Stimulated activated naive CD8-positive, alpha-beta T cell treated with anti-CD3 and anti-CD28 coated beads, Interleukin-15, amount 100 ng/mL, for 72 hours (primary cell): Measurements from ENCODE around the gene ABCC4.

Experiments
- ATAC-seq: fragments of 150-1000 bp; cut with Tn5 transposase; 2 replicates; pipeline ENCODE4 v1.10.0; 2021; ENCODE audit warnings: mild to moderate bottlenecking, moderate library complexity
- DNase-seq, 2 donors: peaks; one replicate each; pipeline ENCODE4 v3.0.0; 2021 to 2022
- H3K27ac Mint-ChIP-seq, 2 donors: one replicate each; pipeline ENCODE4 v1.8.0; 2022; ENCODE audit warnings: mild to moderate bottlenecking in 2 of 2, mixed read lengths in 2 of 2, moderate library complexity in 2 of 2
- H3K27me3 Mint-ChIP-seq: one replicate; pipeline ENCODE4 v1.8.0; 2022; ENCODE audit warnings: mixed read lengths
- H3K4me1 Mint-ChIP-seq: one replicate; pipeline ENCODE4 v1.8.0; 2022; ENCODE audit warnings: mild to moderate bottlenecking, mixed read lengths
- H3K4me3 Mint-ChIP-seq, 2 donors: one replicate each; pipeline ENCODE4 v1.8.0; 2022; ENCODE audit warnings: mild to moderate bottlenecking in 2 of 2, mixed read lengths in 2 of 2, moderate library complexity in 1 of 2
- H3K9me3 Mint-ChIP-seq, 2 donors: one replicate each; pipeline ENCODE4 v1.8.0; 2022; ENCODE audit warnings: mixed read lengths in 2 of 2

Gene ABCC4, protein sequence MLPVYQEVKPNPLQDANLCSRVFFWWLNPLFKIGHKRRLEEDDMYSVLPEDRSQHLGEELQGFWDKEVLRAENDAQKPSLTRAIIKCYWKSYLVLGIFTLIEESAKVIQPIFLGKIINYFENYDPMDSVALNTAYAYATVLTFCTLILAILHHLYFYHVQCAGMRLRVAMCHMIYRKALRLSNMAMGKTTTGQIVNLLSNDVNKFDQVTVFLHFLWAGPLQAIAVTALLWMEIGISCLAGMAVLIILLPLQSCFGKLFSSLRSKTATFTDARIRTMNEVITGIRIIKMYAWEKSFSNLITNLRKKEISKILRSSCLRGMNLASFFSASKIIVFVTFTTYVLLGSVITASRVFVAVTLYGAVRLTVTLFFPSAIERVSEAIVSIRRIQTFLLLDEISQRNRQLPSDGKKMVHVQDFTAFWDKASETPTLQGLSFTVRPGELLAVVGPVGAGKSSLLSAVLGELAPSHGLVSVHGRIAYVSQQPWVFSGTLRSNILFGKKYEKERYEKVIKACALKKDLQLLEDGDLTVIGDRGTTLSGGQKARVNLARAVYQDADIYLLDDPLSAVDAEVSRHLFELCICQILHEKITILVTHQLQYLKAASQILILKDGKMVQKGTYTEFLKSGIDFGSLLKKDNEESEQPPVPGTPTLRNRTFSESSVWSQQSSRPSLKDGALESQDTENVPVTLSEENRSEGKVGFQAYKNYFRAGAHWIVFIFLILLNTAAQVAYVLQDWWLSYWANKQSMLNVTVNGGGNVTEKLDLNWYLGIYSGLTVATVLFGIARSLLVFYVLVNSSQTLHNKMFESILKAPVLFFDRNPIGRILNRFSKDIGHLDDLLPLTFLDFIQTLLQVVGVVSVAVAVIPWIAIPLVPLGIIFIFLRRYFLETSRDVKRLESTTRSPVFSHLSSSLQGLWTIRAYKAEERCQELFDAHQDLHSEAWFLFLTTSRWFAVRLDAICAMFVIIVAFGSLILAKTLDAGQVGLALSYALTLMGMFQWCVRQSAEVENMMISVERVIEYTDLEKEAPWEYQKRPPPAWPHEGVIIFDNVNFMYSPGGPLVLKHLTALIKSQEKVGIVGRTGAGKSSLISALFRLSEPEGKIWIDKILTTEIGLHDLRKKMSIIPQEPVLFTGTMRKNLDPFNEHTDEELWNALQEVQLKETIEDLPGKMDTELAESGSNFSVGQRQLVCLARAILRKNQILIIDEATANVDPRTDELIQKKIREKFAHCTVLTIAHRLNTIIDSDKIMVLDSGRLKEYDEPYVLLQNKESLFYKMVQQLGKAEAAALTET (N-terminal part only)

DNA sequence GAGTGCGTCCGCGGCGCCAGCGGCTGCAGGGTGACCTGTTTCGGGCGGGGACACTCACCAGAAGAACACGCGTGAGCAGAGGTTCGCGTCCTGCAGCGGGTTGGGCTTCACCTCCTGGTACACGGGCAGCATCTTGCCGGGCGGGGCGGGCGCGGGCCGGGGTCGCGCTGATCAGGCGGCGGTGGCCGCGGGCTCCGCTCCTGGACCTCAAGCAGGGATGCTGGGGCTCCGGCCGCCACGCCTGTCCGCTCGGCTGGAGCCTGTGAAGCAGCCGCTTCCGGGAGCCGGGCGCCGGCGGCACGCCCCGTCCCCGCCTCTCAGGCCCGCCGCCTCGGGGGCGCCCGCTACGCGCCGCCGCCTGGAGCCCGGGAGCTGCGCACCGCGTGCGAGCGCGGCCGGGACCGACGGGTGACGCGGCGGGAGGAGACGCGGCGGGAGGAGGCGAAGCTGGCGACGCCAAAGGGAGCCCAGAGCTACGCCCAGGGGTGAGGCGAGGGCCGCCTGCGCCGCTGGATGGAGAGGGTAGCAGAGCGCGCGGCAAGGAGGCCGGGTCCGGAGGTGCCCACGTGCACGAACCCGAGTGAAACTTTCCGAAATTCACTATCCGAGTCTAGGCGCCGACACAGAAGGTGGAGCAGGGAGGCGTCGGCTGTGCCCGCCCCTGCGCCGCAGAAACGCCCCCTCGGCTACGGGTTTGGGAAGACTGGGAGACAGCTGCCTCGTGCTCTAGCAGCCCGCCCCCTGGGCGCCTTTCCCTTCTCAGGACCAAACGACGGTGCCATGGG is at the start of gene ABCC4:
Gene ABCC4, minus strand, starts transcription at position 269 of the 785 bp plus-strand sequence. Its CDS starts 137 bp downstream, at position 132.
- DNase-seq (peak; percentile 63 to 68), ATAC-seq (peak; percentile 86)
- peak within 1 kb of the TSS; percentile 89 to 94 for H3K4me3 Mint-ChIP-seq
- H3K9me3 Mint-ChIP-seq: no peaks in the 10 kb centered on the region
- H3K27ac Mint-ChIP-seq: peak within 1 kb of the TSS; percentile 90 to 97
- H3K27me3 Mint-ChIP-seq: no peaks in the 10 kb centered on the region
- peaks cover 46% of the 10 kb centered on the region for H3K4me1 Mint-ChIP-seq

- Mint-ChIP-seq H3K4me1 (no peaks in the 10 kb centered on the region), H3K27me3 (peaks cover 3% of the 10 kb centered on the region), H3K27ac (no peak overlapping the region), H3K4me3 (no peak overlapping the region), H3K9me3 (no peaks in the 10 kb centered on the region)
- no peak for DNase-seq
- no peak for ATAC-seq
Measured at GRCh38 chr13:95349267-95349666, 48.0 kb upstream of the ABCC4 start.

GRCh38 chr13:95343944-95344343 is 42.7 kb upstream of the ABCC4 start:
- no peaks in the 10 kb centered on the region for H3K27me3 Mint-ChIP-seq
- no peak for ATAC-seq
- H3K27ac Mint-ChIP-seq: no peak overlapping the region
- H3K4me1 Mint-ChIP-seq: no peaks in the 10 kb centered on the region
- no peak for DNase-seq
- no peak overlapping the region for H3K4me3 Mint-ChIP-seq
- H3K9me3 Mint-ChIP-seq: no peaks in the 10 kb centered on the region

- H3K4me1 Mint-ChIP-seq: no peaks in the 10 kb centered on the region
- no peaks in the 10 kb centered on the region for H3K27me3 Mint-ChIP-seq
- no peaks in the 10 kb centered on the region for H3K9me3 Mint-ChIP-seq
- no peak for DNase-seq
- no peak for ATAC-seq
- H3K27ac Mint-ChIP-seq: peak overlapping the region in 1 of 2 donors; percentile 34
- H3K4me3 Mint-ChIP-seq: no peak overlapping the region
Measured at GRCh38 chr13:95341441-95341840, 40.2 kb upstream of the ABCC4 start.

DNA sequence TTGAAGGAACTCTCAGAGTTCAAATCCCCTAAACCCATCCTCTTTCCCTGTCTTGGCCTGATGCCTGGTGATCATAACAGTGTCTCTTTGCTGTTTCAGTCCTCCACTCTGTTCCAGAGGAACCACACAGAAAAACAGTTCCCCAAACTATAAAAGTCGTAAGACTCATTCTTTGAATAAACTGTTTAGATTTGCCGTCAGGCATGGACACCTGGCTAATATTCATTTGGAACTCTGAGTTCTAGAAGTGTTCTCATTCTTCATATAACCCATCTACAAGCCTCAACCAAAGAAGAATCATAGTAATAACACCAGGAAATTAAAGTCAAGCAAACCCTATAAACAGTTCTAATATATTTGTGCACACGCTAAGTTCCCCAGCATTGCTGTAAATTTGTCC is 37.7 kb upstream of the ABCC4 start:
- no peak for ATAC-seq
- H3K9me3 Mint-ChIP-seq: no peaks in the 10 kb centered on the region
- no peaks in the 10 kb centered on the region for H3K27me3 Mint-ChIP-seq
- DNase-seq: no peak
- no peaks in the 10 kb centered on the region for H3K4me1 Mint-ChIP-seq
- H3K27ac Mint-ChIP-seq: no peak overlapping the region
- no peak overlapping the region for H3K4me3 Mint-ChIP-seq

DNA sequence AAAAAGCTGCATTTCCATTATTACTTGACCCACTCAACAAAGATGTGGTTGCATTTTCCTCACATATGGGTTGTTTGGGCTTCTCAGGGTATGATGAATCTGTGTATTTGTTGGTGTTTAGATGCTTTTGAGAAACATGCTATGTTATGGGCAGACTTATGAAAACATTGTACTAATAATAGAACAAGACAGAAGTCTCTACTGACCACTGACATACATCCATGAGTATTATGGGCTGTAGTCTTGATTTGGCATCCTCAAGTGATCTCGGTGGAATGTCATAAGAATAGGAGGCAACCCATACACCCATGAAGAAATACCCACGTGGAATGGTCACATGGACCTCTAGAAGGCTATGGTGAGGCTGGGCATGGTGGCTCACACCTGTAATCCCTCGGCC is 36.3 kb upstream of the ABCC4 start:
- no peak overlapping the region for H3K27ac Mint-ChIP-seq
- H3K4me1 Mint-ChIP-seq: no peaks in the 10 kb centered on the region
- no peaks in the 10 kb centered on the region for H3K9me3 Mint-ChIP-seq
- DNase-seq (no peak), ATAC-seq (no peak)
- no peaks in the 10 kb centered on the region for H3K27me3 Mint-ChIP-seq
- H3K4me3 Mint-ChIP-seq: no peak overlapping the region

GRCh38 chr13:95335667-95336066 is 34.4 kb upstream of the ABCC4 start:
- H3K27me3 Mint-ChIP-seq: no peaks in the 10 kb centered on the region
- no peak overlapping the region for H3K27ac Mint-ChIP-seq
- H3K9me3 Mint-ChIP-seq: no peaks in the 10 kb centered on the region
- ATAC-seq (no peak), DNase-seq (no peak)
- H3K4me1 Mint-ChIP-seq: no peaks in the 10 kb centered on the region
- no peak overlapping the region for H3K4me3 Mint-ChIP-seq

DNA sequence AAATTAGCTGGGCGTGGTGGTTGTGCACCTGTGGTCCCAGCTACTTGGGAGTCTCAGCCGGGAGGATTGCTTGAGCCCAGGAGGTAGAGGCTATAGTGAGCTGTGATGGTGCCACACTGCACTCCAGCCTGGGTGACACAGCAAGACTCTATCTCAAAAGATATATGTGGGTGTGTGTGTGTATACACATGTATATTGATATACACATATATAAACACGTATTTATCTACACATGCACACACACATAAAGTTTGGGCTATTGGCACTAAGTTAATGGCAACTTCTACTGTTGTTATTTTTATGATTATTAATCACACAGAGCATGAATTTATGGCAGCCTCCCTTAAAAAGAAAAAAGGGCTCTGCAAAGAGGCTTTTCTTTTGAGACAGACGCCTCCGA is 27.1 kb upstream of the ABCC4 start:
- Mint-ChIP-seq H3K9me3 (no peaks in the 10 kb centered on the region), H3K27me3 (no peaks in the 10 kb centered on the region), H3K4me1 (no peaks in the 10 kb centered on the region), H3K27ac (no peak overlapping the region), H3K4me3 (no peak overlapping the region)
- DNase-seq (no peak), ATAC-seq (no peak)

- DNase-seq (no peak), ATAC-seq (no peak)
- Mint-ChIP-seq H3K27ac (no peak overlapping the region), H3K9me3 (no peaks in the 10 kb centered on the region), H3K4me1 (no peaks in the 10 kb centered on the region), H3K4me3 (no peak overlapping the region), H3K27me3 (no peaks in the 10 kb centered on the region)
Measured at GRCh38 chr13:95327190-95327589, 25.9 kb upstream of the ABCC4 start.

DNA sequence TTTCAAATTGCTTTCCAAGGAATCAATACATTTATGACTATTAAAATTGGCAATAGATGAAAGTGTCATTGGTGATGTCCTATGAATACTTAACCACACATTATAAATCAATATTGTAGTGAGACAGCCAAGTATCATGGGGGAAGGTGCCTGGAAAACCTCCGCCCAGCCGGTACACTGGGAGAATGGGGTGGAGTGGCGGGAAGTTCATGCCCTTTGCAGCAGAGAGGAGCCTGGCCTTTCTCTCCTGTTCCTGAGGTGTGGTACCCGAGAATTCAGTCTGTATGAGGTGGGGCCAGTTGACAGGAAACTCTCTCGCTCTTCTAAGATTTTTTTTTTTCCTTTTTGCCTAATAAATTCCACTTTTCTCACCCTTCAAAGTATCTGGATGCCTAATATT is 25.4 kb upstream of the ABCC4 start:
- DNase-seq (no peak), ATAC-seq (no peak)
- Mint-ChIP-seq H3K27me3 (no peaks in the 10 kb centered on the region), H3K4me1 (no peaks in the 10 kb centered on the region), H3K27ac (no peak overlapping the region), H3K9me3 (no peaks in the 10 kb centered on the region), H3K4me3 (no peak overlapping the region)

DNA sequence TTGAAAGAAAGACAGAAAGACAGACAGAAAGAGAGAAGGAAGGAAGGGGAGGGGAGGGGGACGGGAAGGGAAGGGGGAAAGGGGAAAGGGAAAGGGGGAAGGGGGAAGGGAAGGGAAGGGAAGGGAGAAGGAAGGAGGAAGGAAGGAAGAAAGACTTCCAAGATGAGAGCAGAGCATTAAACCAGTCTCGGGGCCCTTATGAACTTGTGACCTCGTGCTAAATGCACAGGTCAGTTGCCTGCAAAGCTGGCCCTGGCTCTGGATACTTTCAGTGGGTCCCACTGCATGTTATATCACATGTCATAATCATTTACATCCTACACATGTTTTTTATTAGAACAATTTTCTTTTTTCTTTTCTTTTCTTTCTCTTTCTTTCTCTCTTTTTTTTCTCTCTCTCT is 24.2 kb upstream of the ABCC4 start:
- no peak overlapping the region for H3K27ac Mint-ChIP-seq
- H3K4me3 Mint-ChIP-seq: no peak overlapping the region
- no peaks in the 10 kb centered on the region for H3K4me1 Mint-ChIP-seq
- no peak for DNase-seq
- no peaks in the 10 kb centered on the region for H3K9me3 Mint-ChIP-seq
- H3K27me3 Mint-ChIP-seq: no peaks in the 10 kb centered on the region
- ATAC-seq: no peak

DNA sequence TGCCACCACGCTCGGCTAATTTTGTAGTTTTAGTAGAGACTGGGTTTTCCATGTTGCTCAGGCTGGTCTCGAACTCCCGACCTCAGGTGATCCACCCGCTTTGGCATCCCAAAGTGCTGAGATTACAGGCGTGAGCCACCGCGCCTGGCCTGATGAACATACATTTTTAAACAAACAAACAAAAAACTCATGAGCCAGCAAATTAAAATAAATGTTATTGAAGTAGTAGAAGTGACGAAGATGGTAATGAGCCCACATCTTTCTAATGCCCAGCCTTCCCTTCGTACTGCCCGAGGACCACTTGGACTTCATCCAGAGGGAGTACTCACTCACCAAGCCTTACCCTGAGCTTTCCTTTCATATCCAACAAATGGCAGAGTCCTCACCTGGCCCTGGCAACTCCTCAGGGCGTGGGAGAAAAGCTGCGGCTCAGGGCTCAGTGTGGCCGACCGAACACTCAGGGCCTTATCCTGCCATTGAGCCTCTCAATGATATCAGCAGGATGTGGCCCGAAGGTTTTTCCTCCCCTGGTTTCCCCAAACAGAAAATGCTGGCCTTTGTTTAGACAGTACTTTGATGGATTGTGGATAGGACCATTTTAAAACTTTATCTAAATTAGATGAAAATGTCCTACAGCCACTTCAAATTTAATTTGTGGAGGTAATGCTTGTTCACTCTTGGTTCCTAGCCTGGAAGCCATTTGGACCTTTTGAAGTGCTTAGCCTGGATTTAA is 22.8 kb upstream of the ABCC4 start:
- no peak overlapping the region for H3K4me3 Mint-ChIP-seq
- no peak overlapping the region for H3K27ac Mint-ChIP-seq
- no peaks in the 10 kb centered on the region for H3K27me3 Mint-ChIP-seq
- no peaks in the 10 kb centered on the region for H3K9me3 Mint-ChIP-seq
- no peaks in the 10 kb centered on the region for H3K4me1 Mint-ChIP-seq
- DNase-seq (no peak), ATAC-seq (no peak)

GRCh38 chr13:95319551-95320274 is 18.5 kb upstream of the ABCC4 start:
- no peaks in the 10 kb centered on the region for H3K27me3 Mint-ChIP-seq
- no peak for DNase-seq
- no peak overlapping the region for H3K4me3 Mint-ChIP-seq
- no peaks in the 10 kb centered on the region for H3K9me3 Mint-ChIP-seq
- no peak overlapping the region for H3K27ac Mint-ChIP-seq
- H3K4me1 Mint-ChIP-seq: no peaks in the 10 kb centered on the region
- ATAC-seq: no peak
